ENCODE results near the gene SPIRE2. TPM values are rescaled to one million over a fixed set of nuclear protein-coding genes. Genes with fewer than 3 reads are reported as not detected.

The SPIRE2 gene
- total and polyA plus RNA-seq, 2 donors from 2014 or later: 2.9 to 6.5 TPM

- H3K27me3 ChIP-seq (ENCODE audit: control insufficient read depth, insufficient read depth, low read length): no peaks in the 10 kb centered on the region
- H3K27ac ChIP-seq (ENCODE audit: low read depth in 2 of 2, low read length in 2 of 2): no peak overlapping the region
- peaks cover 0 to 4% (median 0%) of the 10 kb centered on the region in 3 donors for H3K4me1 ChIP-seq (ENCODE audit: control insufficient read depth in 2 of 3, insufficient read depth in 2 of 3, low read depth in 1 of 3, low read length in 3 of 3)
- H3K9me3 ChIP-seq (ENCODE audit: control insufficient read depth in 2 of 3, insufficient read depth in 1 of 3, low read length in 3 of 3): no peaks in the 10 kb centered on the region
- no peak overlapping the region for H3K9ac ChIP-seq (ENCODE audit: low read length in 3 of 3)
- no peaks in the 10 kb centered on the region for H3K36me3 ChIP-seq (ENCODE audit: control insufficient read depth in 2 of 3, insufficient read depth in 3 of 3, low read length in 3 of 3)
- FAIRE-seq (no peak), DNase-seq (no peak)
- no peak for TF ChIP-seq CTCF (IDR thresholded peaks at IDR 0.05; ENCODE audit: borderline replicate concordance, extremely low read depth, insufficient read depth)
- H3K4me3 ChIP-seq (ENCODE audit: low read length in 3 of 3): no peak overlapping the region
- intact Hi-C loops (cut with DNase I): no loop called here
Observed at GRCh38 chr16:89858973-89859614, 30.8 kb downstream of the SPIRE2 start.

- H3K27ac ChIP-seq (ENCODE audit: low read depth in 2 of 2, low read length in 2 of 2): no peak overlapping the region
- H3K36me3 ChIP-seq (ENCODE audit: control insufficient read depth in 2 of 3, insufficient read depth in 3 of 3, low read length in 3 of 3): no peaks in the 10 kb centered on the region
- H3K9me3 ChIP-seq (ENCODE audit: control insufficient read depth in 2 of 3, insufficient read depth in 1 of 3, low read length in 3 of 3): no peaks in the 10 kb centered on the region
- H3K4me3 ChIP-seq (ENCODE audit: low read length in 3 of 3): no peak overlapping the region
- DNase-seq (peak in 2 of 5 donors; percentile 44 to 54), FAIRE-seq (no peak)
- no peaks in the 10 kb centered on the region for H3K27me3 ChIP-seq (ENCODE audit: control insufficient read depth, insufficient read depth, low read length)
- no peak for TF ChIP-seq CTCF (IDR thresholded peaks at IDR 0.05; ENCODE audit: borderline replicate concordance, extremely low read depth, insufficient read depth)
- no peak overlapping the region for H3K9ac ChIP-seq (ENCODE audit: low read length in 3 of 3)
- intact Hi-C loops (cut with DNase I): loop anchor here (10.0 kb wide), 1 partner anchor 155 kb away; the partner anchor contains the start of gene SPATA2L
- H3K4me1 ChIP-seq (ENCODE audit: control insufficient read depth in 2 of 3, insufficient read depth in 2 of 3, low read depth in 1 of 3, low read length in 3 of 3): peaks cover 0 to 4% (median 4%) of the 10 kb centered on the region in 3 donors
Observed at GRCh38 chr16:89859615-89860007, 31.3 kb downstream of the SPIRE2 start.

- peaks cover 0 to 4% (median 4%) of the 10 kb centered on the region in 3 donors for H3K4me1 ChIP-seq (ENCODE audit: control insufficient read depth in 2 of 3, insufficient read depth in 2 of 3, low read depth in 1 of 3, low read length in 3 of 3)
- FAIRE-seq (no peak), DNase-seq (peak; percentile 55 to 89 (median 68))
- no peak overlapping the region for H3K4me3 ChIP-seq (ENCODE audit: low read length in 3 of 3)
- no peaks in the 10 kb centered on the region for H3K27me3 ChIP-seq (ENCODE audit: control insufficient read depth, insufficient read depth, low read length)
- H3K27ac ChIP-seq (ENCODE audit: low read depth in 2 of 2, low read length in 2 of 2): no peak overlapping the region
- no peaks in the 10 kb centered on the region for H3K36me3 ChIP-seq (ENCODE audit: control insufficient read depth in 2 of 3, insufficient read depth in 3 of 3, low read length in 3 of 3)
- TF ChIP-seq CTCF (IDR thresholded peaks at IDR 0.05; ENCODE audit: borderline replicate concordance, extremely low read depth, insufficient read depth): peak; percentile 98
- intact Hi-C loops (cut with DNase I): loop anchor here (10.0 kb wide), 1 partner anchor 156 kb away; the partner anchor contains the start of gene SPATA2L
- H3K9ac ChIP-seq (ENCODE audit: low read length in 3 of 3): no peak overlapping the region
- no peaks in the 10 kb centered on the region for H3K9me3 ChIP-seq (ENCODE audit: control insufficient read depth in 2 of 3, insufficient read depth in 1 of 3, low read length in 3 of 3)
Observed at GRCh38 chr16:89860747-89861304, 32.6 kb downstream of the SPIRE2 start.

All from kidney (tissue), 14 donors.